ENCODE data around the gene DHCR24.

- TF ChIP-seq CTCF (IDR thresholded peaks at IDR 0.05) (no peak), POLR2A (IDR thresholded peaks at IDR 0.05) (no peak)
Observed at GRCh38 chr1:54853096-54853792, 33.8 kb downstream of the DHCR24 start.

Data from body of pancreas (tissue), 4 donors.